ENCODE results near the gene FUS.
A peak's percentile ranks its signal among the peaks of the same experiment; 100 is the strongest.

FUS gene

GRCh38 chr16:31202414-31203375 is 22.8 kb downstream of the FUS start, which contains the start of gene PYCARD:
PYCARD (minus strand) TSS chr16:31202760; CDS start chr16:31202690, 70 bp downstream.
- H3K4me3 ChIP-seq (ENCODE audit: low read length): peak within 1 kb of the TSS; percentile 90
- no peaks in the 10 kb centered on the region for H3K36me3 ChIP-seq (ENCODE audit: control insufficient read depth, insufficient read depth, low read length)
- H3K27ac ChIP-seq (ENCODE audit: low read depth, low read length): no peak within 1 kb of the TSS
- H3K9ac ChIP-seq (ENCODE audit: low read length): peak within 1 kb of the TSS; percentile 26
- H3K4me1 ChIP-seq (ENCODE audit: control insufficient read depth, insufficient read depth, low read length): no peaks in the 10 kb centered on the region
- H3K27me3 ChIP-seq (ENCODE audit: control insufficient read depth, insufficient read depth, low read length): no peaks in the 10 kb centered on the region

GRCh38 chr16:31204871-31205666 is 25.1 kb downstream of the FUS start:
- Histone ChIP-seq H3K27ac (ENCODE audit: low read depth, low read length) (no peak overlapping the region), H3K27me3 (ENCODE audit: control insufficient read depth, insufficient read depth, low read length) (no peaks in the 10 kb centered on the region), H3K4me1 (ENCODE audit: control insufficient read depth, insufficient read depth, low read length) (no peaks in the 10 kb centered on the region), H3K36me3 (ENCODE audit: control insufficient read depth, insufficient read depth, low read length) (no peaks in the 10 kb centered on the region), H3K9ac (ENCODE audit: low read length) (no peak overlapping the region), H3K4me3 (ENCODE audit: low read length) (no peak overlapping the region)

GRCh38 chr16:31206776-31207175 is 26.8 kb downstream of the FUS start:
- Histone ChIP-seq H3K4me1 (ENCODE audit: control insufficient read depth, insufficient read depth, low read length) (no peaks in the 10 kb centered on the region), H3K4me3 (ENCODE audit: low read length) (no peak overlapping the region), H3K9ac (ENCODE audit: low read length) (no peak overlapping the region), H3K36me3 (ENCODE audit: control insufficient read depth, insufficient read depth, low read length) (no peaks in the 10 kb centered on the region), H3K27ac (ENCODE audit: low read depth, low read length) (no peak overlapping the region), H3K27me3 (ENCODE audit: control insufficient read depth, insufficient read depth, low read length) (no peaks in the 10 kb centered on the region)

GRCh38 chr16:31213342-31213741 is 33.4 kb downstream of the FUS start:
- Histone ChIP-seq H3K4me3 (ENCODE audit: low read length) (no peak overlapping the region), H3K9ac (ENCODE audit: low read length) (no peak overlapping the region), H3K27me3 (ENCODE audit: control insufficient read depth, insufficient read depth, low read length) (peaks cover 19% of the 10 kb centered on the region), H3K36me3 (ENCODE audit: control insufficient read depth, insufficient read depth, low read length) (no peaks in the 10 kb centered on the region), H3K4me1 (ENCODE audit: control insufficient read depth, insufficient read depth, low read length) (peaks cover 10% of the 10 kb centered on the region), H3K27ac (ENCODE audit: low read depth, low read length) (no peak overlapping the region)

- H3K4me1 ChIP-seq (ENCODE audit: control insufficient read depth, insufficient read depth, low read length): peaks cover 10% of the 10 kb centered on the region
- no peak within 1 kb of the TSS for H3K27ac ChIP-seq (ENCODE audit: low read depth, low read length)
- peaks cover 19% of the 10 kb centered on the region for H3K27me3 ChIP-seq (ENCODE audit: control insufficient read depth, insufficient read depth, low read length)
- H3K9ac ChIP-seq (ENCODE audit: low read length): no peak within 1 kb of the TSS
- peak within 1 kb of the TSS; percentile 51 for H3K4me3 ChIP-seq (ENCODE audit: low read length)
- no peaks in the 10 kb centered on the region for H3K36me3 ChIP-seq (ENCODE audit: control insufficient read depth, insufficient read depth, low read length)
Observed at GRCh38 chr16:31213877-31214707, 34.2 kb downstream of the FUS start, which contains the start of gene TRIM72. TRIM72 (plus strand) TSS chr16:31214119; CDS start chr16:31214739, 620 bp downstream.

GRCh38 chr16:31214708-31215286 is 34.9 kb downstream of the FUS start:
- H3K4me1 ChIP-seq (ENCODE audit: control insufficient read depth, insufficient read depth, low read length): peaks cover 10% of the 10 kb centered on the region
- H3K4me3 ChIP-seq (ENCODE audit: low read length): peak overlapping the region; percentile 51
- no peaks in the 10 kb centered on the region for H3K36me3 ChIP-seq (ENCODE audit: control insufficient read depth, insufficient read depth, low read length)
- no peak overlapping the region for H3K9ac ChIP-seq (ENCODE audit: low read length)
- H3K27ac ChIP-seq (ENCODE audit: low read depth, low read length): no peak overlapping the region
- H3K27me3 ChIP-seq (ENCODE audit: control insufficient read depth, insufficient read depth, low read length): peaks cover 19% of the 10 kb centered on the region

- H3K9ac ChIP-seq (ENCODE audit: low read length): no peak overlapping the region
Observed at GRCh38 chr16:31215287-31216162, 35.6 kb downstream of the FUS start.

GRCh38 chr16:31216422-31217135 is 36.6 kb downstream of the FUS start, which contains the start of gene PYDC1:
PYDC1 (minus strand) TSS chr16:31217135; CDS start chr16:31217028, 107 bp downstream.
- Histone ChIP-seq H3K9ac (ENCODE audit: low read length) (no peak within 1 kb of the TSS), H3K27ac (ENCODE audit: low read depth, low read length) (no peak within 1 kb of the TSS), H3K36me3 (ENCODE audit: control insufficient read depth, insufficient read depth, low read length) (no peaks in the 10 kb centered on the region), H3K27me3 (ENCODE audit: control insufficient read depth, insufficient read depth, low read length) (peaks cover 19% of the 10 kb centered on the region), H3K4me3 (ENCODE audit: low read length) (peak within 1 kb of the TSS; percentile 51), H3K4me1 (ENCODE audit: control insufficient read depth, insufficient read depth, low read length) (peaks cover 10% of the 10 kb centered on the region)

More at GRCh38 chr16:31215287-31216162, 35.6 kb downstream of the FUS start:
- H3K27ac ChIP-seq (ENCODE audit: low read depth, low read length): no peak overlapping the region
- H3K36me3 ChIP-seq (ENCODE audit: control insufficient read depth, insufficient read depth, low read length): no peaks in the 10 kb centered on the region
- peaks cover 10% of the 10 kb centered on the region for H3K4me1 ChIP-seq (ENCODE audit: control insufficient read depth, insufficient read depth, low read length)
- peak overlapping the region; percentile 51 for H3K4me3 ChIP-seq (ENCODE audit: low read length)
- H3K27me3 ChIP-seq (ENCODE audit: control insufficient read depth, insufficient read depth, low read length): peaks cover 19% of the 10 kb centered on the region

GRCh38 chr16:31217136-31217530 is 37.2 kb downstream of the FUS start:
- Histone ChIP-seq H3K9ac (ENCODE audit: low read length) (no peak overlapping the region), H3K36me3 (ENCODE audit: control insufficient read depth, insufficient read depth, low read length) (no peaks in the 10 kb centered on the region), H3K27me3 (ENCODE audit: control insufficient read depth, insufficient read depth, low read length) (peaks cover 19% of the 10 kb centered on the region), H3K4me1 (ENCODE audit: control insufficient read depth, insufficient read depth, low read length) (peaks cover 10% of the 10 kb centered on the region), H3K27ac (ENCODE audit: low read depth, low read length) (no peak overlapping the region), H3K4me3 (ENCODE audit: low read length) (no peak overlapping the region)

- Histone ChIP-seq H3K27me3 (ENCODE audit: control insufficient read depth, insufficient read depth, low read length) (peaks cover 19% of the 10 kb centered on the region), H3K27ac (ENCODE audit: low read depth, low read length) (no peak overlapping the region), H3K9ac (ENCODE audit: low read length) (no peak overlapping the region), H3K4me3 (ENCODE audit: low read length) (no peak overlapping the region), H3K4me1 (ENCODE audit: control insufficient read depth, insufficient read depth, low read length) (peaks cover 10% of the 10 kb centered on the region), H3K36me3 (ENCODE audit: control insufficient read depth, insufficient read depth, low read length) (no peaks in the 10 kb centered on the region)
Observed at GRCh38 chr16:31219154-31219741, 39.3 kb downstream of the FUS start.
